NCI-H2227 (cell line): ENCODE results near the gene GALNT2.

Experiments
- DNase-seq: peaks from one replicate; lab custom pipeline; 2025; ENCODE audit not compliant: unreplicated experiment; lab: John Stamatoyannopoulos, UW

The GALNT2 gene

DNA sequence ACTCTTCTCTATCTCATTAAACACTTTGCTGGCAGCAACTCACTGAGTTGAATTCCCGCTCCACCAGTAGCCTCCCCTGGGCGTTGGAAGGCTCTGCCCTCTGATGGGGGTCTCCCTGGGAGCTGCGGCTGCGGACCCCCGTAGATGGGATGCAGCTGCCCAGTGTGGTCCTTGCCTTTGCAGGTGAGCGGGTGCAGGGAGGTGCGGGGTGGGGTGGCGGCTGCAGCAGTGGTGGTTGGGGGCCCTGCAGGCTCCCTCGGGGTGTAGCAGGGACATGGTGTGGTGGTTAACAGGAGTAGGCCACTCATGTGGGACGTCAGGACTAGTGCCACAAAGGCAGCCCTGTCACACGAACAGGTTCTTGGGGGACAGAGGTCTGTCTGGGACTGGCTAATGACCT is 42.0 kb downstream of the GALNT2 start:
- DNase-seq = no peak

DNA sequence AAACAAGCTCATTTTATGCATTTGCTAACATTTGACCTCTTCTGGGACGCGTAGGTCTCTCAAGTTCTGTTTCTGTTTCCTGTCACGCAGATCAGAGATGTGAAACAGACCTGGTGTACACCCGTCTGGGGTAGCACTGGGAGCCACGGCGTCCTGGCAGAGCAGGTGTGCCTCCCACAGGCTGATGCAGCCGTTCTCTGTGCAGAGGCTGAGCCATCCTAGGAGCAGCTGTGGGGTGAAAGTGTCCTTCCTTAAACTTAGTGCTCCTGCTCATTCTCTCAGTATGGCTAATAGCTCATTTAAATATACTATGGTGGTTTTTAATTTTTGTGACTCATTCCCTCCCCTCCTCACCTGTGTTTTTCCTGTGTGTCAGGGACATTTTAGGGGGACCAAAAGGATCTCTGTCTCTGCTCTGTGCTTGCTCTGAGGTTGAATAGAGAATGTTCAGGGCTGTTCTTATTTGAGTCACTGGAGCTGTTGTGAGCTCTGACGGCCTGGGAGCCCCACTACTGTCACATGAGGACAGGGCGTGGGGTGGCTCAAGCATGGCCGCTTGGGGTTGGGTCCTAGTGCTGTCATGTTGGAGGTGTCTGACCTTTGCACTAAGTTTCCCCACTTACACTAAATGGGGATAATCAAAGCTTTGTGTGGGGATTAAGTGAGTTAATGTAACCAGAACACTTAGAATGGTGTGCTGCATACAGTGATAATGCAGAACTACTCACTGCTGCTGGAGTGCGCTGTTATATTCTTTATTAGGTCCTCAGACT is 43.0 kb downstream of the GALNT2 start:
- no peak for DNase-seq

DNA sequence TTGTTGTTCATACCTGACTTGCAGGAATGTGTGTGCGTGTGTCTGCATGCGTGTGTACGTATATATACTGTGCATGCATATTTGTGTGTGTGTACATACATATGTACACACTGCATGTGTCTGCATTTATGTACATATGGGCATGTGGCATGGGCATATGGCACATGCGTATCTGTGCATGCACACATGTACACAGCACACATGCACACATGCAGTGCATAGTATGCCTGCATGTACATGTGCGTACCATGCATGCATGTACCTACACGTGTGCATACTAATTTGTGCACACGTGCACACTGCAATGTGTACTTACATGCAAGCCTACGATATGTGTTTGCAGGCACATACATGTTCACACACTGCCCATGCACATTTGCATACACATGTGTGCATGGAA is 43.9 kb downstream of the GALNT2 start:
- DNase-seq = no peak

DNA sequence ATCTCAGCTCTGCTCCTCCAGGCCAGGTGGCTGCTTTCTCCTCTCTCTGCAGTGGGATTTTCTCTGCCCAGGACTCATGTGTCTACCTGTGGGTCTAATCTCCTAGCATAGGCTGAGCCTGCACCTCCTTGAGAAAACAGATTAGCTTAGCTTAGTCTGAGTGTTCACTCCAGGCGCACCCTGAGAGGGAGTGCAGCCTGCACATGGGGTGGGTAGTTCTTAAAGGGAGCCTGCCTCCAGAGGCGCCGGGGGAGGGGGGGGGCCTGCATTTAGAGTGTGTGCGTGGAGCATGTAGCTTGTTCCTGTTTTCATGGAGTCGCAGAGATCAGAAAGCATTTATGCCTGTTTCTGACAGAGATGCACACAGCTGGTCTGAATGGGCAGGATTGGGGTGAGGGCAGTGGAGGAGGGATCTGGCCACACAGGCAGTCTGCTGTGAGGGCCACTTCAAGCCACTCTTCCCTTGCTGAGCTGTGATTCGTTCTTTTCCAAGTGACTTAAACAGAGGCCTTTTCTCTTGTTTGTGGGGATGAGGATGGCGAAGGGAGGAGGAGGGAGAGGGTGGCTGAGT is 45.2 kb downstream of the GALNT2 start:
- DNase-seq = peak; percentile 37

DNA sequence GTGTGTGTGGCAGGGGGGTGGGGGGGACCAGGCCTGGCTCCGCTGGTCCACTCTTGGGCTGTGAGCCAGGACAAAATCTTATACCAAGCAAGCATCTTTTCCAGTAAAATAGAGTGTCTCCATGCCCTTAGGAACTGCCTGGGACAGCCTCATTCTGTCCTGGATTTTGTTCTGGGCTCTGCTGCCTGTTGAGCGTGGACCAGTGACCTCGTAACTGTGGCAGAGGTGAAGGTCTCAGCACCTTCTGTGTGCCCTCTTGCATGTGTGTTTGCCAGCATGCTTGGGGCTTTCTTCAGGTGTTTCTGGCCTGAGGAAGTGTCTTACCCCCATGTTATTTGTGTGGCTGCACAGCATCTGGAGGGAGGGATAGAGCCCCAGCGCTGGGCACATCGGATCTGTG is 45.7 kb downstream of the GALNT2 start:
- DNase-seq = no peak

DNA sequence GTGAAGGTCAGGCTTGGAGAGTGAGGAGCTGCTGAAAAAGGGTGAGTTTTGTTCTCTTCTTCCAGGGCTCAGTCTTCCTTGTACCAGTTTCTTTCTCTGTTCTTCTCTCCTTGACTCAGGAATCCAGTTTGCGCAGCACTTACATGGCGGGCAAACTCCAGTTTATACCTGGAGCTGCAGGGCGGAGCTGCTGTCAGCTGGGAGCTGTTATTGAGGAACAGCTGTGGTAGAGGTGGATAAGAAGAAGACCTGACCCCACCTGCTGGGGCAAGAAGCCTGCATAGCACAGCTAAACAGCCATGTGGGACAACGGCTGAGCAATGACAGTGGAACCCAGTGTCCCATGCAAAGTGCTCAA is 46.2 kb downstream of the GALNT2 start:
- no peak for DNase-seq

DNA sequence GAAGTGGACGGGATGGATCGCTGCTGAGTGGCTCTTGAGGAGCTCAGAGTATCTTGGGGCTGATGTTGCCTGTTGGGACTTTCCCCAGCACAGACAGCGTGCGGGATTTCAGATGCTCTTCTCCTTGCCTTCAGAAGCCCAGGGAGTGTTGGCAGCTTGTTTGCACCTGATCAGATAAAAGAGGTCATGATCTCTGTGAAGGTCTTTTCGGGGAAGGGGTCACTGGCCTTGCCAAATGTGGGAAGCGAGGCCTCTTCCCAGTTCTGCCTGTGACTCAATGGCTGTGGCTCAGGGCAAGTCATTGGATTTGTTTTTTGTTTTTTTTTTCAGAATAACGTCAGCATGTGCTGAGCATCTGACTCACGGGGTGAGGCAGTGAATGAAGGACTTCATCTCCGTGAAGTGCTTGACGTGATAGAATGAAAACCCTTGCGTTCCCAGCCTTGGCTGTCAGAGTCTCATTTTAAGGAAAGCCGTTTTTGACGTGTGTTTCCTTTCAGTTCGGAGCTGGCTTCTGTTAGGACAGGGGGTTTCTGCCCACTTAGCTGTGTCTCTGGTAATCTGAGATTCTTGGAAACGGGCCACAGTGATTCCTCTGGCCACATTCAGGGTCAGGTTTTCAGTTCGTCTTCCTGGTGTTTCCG is 46.7 kb downstream of the GALNT2 start:
- no peak for DNase-seq

DNA sequence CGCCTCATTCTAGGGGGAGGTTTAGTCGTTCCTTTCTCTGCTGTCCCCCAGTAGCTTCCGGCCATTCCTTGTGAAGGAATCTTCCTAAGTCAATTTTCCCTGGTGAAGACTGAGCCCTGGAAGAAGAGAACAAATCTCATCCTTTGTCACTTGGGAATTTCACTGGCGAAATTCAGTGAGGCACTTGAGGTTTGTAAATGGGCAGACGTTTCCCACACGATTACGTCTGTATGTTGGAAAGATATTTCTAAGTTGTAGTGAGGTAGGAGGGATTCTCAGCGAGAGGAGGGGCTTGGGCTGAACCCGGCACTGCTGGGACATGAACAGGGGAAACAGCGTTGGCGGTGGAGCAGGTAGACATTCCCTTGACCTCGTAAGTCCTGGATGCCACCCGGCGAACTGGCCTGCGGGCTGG is 47.2 kb downstream of the GALNT2 start:
- DNase-seq = no peak

DNA sequence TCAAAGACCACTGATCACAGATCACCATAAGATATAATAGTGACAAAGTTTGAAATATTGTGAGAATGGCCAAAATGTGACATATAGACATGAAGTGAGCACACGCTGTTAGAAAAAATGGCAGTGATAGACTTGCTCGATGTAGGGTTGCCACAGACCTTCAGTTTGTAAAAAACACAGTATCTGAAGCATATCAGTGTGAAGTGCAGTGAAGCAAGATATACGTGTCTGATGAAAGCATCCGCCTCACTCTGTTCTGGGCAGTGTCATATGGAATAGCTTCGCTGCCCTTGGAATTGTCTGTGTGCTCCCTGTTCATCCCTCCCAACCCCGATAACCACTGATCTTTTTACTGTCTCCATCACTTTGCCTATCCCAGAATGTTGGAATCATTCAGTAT is 50.7 kb downstream of the GALNT2 start:
- no peak for DNase-seq

DNA sequence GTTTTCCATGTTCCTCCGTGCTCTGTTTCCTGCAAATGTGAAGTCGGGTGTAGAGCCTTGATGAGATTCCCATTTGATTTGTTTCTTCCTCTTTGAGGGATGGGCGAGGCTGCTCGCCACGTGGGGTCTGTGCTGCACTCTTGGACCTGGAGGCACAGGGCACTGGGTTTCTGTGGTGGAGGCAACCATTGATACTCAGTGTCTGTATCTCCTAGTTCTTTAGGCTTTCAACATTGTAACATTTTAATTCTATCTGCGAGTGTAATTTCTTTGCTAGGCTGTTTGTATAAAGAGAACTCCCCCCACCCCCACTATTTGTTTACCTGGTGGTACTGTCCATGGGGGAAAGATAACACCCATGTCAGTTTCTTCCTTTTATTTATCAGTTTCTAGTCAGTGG is 52.3 kb downstream of the GALNT2 start:
- DNase-seq = no peak

DNA sequence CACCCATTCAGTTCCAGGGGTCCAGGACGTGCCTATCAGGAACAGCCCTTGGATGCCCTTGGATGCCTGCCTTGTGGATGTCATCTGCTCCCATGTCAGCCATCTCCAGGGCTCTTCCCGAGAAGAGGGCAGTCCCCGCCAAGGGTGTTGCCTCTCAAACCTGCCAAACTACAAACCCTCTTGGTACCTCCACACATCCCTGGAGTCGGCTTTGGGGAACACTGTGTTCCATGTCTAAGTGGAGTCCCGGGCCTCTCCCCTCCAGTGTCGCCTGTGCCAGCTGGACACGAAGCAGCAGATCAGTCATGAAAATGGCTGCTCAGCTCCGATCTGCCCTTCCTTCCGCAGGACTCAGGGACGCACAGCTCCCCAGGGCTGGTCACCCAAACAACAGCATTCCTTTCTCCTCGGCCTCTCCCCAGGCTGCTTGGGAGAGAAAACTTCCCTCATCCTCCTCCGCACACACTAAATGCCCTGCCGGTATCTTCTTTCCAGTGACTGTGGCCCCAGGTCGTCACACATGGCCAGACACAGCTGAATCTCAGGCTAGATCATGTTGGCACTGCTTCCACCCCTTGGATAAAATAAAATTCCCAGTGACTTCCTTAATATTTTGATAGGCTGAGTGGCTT is 53.4 kb downstream of the GALNT2 start:
- DNase-seq = no peak

DNA sequence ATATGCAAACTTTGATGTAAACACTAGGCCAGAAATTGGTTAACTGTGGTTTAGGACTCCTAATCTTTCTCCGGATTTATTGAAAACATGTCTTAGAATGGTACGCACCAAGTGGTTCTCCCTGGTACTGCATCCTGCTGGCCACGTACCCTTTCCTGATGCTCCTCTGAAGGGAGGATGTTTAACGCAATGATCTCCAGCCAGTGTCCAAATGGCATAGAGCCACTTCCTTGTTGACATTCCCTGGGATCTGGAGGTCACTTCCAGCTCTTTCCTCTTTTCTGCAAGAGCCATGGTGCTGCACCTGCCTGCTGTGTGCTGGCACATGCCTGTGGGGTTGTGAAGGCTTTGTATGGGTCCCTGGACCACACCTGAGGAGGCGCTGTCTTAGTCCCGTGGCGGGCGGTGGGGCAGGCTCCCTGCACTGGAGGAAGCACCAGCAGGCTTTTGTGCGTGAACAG is 53.9 kb downstream of the GALNT2 start:
- peak; percentile 11 for DNase-seq

DNA sequence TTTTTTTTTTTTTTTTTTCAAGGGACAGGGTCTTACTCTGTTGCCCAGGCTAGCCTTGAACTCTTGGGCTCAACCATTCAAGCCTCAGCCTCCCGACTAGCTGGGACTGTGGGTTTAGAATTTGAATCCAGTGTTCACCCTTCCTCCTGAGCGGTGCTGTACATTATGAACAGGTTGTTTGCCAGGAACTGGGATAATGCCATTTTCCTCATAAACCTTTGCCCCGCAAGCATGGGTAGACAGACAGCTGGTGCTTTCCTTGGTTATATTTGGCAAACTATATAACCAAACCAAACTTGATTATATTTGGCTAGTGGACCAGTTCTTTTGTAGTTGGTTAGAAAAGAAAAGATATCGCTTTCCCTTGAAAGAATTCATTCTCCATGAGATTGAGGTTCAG is 54.9 kb downstream of the GALNT2 start:
- DNase-seq = no peak

DNA sequence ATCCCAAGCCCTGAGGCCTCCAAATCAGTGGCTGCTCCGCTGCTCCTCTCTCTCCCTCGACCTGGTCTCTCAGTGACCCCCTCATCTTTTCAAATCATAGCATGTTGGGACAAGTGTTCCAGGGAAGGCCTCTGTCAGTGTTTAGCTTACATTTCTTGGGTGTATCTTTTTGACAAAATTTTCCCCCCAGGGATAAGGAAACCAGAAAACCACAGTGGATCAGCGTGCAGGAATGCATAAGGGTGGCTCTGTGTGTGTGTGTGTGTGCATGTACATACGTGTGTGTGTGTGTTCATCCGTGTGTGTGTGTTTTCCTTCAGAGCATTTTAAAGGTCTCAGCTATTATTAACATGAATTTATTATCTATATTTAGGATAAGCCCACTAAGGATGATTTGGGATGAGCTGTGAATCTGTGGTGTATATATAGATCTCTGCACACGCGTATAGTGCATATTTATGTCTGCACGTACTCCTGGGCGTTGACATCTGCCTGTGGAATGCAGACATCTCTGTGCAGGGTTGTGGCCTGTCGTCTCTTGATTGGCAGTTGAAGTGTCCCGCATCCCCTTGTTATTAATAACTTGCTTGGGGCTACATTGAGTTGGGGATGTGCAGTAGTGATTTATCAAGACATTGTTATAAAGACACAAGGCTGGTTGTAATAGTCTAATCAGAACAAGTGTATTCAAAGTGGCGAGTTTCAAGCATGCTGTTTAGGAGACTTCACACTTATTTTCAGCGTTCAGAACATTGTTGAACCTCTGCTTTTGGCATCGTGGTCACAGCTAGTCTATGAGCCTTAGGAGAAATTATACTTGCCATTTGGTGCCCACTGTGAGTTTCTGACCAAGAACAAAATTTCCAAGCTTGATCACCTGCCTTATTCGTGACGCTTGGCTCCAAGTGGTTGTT is 55.6 kb downstream of the GALNT2 start:
- no peak for DNase-seq

DNA sequence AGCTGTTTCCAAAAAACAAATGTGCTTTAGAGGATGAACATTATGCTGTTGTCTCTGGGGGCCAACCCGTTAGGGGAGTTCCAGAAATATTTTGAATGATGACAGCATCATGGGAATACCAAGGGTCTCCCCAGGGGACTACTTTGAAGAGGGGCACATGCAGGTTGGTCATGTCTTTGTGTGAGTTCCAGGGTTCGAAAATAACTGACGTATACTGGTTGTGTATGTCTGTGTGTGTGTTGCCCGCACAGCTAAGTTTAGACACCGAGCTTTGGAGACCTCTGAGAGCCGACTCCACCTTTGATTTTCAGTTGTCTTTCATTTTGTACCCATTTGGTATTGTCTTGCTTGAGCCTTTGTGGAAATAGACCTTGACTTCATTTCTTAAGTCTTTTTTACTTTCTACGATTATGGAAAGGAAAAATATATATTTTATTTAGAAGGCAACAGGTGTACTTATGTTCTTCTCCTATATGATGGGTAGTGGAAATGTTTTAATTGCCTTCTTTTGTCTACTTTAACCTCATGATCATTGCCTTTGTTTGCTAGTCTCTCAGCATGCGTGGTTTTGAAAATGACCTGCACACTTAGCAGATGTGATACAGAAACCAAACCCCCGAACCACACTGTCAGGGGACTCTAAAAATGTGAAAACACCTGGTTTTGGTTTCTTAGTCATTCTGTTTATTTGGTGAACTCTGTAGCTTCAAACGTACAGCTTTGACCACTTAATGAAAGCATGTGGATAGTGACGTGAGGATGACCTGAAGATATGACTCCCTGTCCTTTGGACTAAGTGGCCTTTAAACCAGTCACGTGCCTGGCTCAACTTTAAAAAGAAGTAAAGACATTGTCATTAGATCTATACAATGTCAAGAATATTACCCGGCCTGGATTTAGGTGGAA is 56.5 kb downstream of the GALNT2 start:
- DNase-seq = no peak

DNA sequence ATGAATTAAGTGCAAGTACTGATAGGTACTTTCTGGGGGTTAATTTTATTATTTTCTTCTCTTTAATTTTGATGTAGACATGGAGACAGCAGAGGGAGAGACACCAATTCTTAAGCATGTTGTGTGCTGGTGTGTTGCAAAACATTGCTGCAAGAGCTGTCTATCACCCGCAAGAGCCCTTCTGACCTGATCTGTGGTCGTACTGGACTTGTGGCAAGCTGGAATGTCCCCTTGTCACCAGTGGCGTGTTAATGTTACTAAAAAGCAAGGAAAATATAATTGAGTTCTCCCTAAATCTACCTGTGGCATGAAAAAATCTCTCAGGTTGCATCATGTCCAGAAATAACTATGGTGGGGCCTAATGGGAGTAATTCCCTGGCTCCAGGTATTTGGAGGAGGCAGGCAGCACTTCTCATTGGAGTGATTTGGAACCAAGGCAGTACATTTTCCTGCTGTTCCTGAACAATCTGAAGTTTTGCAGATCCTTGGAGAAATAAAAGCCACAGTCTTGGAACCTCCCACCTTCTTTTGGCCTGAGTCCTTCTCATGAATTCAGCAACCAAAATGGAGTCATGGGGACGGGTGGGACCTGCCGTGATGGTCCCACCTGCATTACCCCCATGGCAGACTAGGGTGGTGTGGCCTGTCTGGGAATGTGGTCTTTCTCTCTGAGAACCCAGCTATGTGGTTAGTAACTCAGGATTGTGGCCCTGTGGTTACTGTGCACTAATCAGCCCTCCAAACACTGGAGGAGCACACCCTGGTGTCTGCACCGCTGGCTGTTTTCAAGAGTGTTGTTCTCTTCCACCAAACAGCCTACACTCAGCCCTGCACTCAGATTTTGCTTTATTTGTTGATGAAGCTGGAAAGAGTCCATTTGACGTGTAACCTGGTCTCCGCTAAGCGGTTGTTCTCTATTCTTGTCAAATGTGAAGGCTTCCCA is 57.4 kb downstream of the GALNT2 start:
- no peak for DNase-seq

DNA sequence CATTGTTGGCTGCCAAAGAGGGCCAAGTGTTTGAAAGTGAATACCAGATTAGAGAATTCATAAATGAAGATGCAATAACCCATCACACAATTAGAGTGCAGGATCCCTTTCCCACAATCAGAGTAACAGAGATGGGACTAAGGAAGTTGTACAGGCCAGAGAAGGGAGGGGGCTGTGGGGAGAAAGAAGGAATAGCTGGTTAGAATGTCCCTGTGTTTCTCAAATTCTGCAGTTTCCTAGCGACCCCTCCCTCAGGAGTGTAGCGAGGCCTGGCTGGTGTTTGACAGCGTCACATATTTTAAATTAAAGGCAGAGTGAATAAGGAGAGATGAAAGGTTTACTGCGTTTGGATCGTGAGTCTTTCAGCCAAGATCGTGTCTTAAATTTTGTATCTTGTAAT is 58.1 kb downstream of the GALNT2 start:
- DNase-seq = no peak

DNA sequence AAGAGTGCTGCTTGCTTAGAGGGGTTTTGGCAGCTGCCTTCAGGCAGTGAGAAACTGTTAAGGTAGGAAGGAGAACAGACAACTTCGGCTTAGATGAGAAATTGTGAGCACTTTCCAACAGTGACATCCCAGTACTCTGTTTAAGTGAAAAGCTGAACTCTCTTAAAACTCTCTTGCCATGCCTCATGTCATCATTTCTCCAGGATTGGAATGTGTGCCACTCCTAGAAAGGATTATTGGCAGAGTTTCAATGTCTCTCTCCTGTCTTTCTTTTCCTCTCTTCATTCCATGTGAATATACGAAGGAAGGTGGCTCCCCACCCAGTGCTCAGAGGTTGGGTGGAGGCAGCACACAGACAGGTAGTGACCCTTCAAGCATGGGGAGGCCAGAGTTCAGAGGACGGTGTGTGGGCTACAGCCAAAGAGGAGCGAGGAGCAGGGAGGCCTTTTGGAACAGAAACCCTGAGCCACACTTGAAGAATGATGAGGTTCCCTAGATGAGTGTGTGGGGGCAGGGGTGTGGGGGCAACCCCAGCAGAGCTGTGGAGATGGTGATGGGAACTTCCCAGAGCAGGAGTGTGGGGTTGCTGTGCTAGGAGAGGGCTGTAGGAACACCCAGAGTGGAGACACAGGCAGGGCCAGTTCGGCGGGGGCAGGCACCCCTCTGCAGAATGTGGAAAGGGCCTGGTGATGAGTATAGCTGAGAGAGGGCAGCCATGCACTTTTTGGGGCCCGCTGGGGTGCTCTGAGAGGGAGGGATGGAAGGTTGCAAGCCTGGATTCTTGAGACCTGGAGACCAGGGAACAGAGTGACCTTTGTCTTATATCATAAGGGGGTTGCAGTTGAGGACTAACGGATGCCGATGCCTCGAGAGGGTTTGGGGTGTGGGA is 58.8 kb downstream of the GALNT2 start:
- DNase-seq = no peak
